MG63 (cell line): ENCODE measurements around the gene MICU2. TPM values are rescaled to one million over a fixed set of nuclear protein-coding genes. Genes with fewer than 3 reads are reported as not detected.

Experiments used
- DNase-seq: peaks from one replicate; pipeline ENCODE4 v3.0.0-alpha.2; 2020
- H3K27me3 ChIP-seq: fragments of 250-450 bp; sonication (Bioruptor Pico); 2 replicates; pipeline ENCODE4 v1.5.1; 2020; ENCODE audit warnings: mild to moderate bottlenecking, moderate library complexity
- H3K36me3 ChIP-seq: fragments of 250-450 bp; sonication (Bioruptor Pico); 2 replicates; pipeline ENCODE4 v1.5.1; 2020; ENCODE audit warnings: mild to moderate bottlenecking, moderate library complexity
- H3K4me3 ChIP-seq: fragments of 250-450 bp; sonication (Bioruptor Pico); 2 replicates; pipeline ENCODE4 v1.5.1; 2020; ENCODE audit warnings: mild to moderate bottlenecking, moderate library complexity
- H3K9me3 ChIP-seq: fragments of 250-450 bp; sonication (Bioruptor Pico); 2 replicates; pipeline ENCODE4 v1.5.1; 2020; ENCODE audit warnings: mild to moderate bottlenecking, moderate library complexity
- total RNA-seq: library from RNA; depleted of rRNA; stranded (reverse); fragments of >200 nt; shearing (Covaris generic); gene quantifications from 2 replicates; pipeline ENCODE4 v1.2.3, GENCODE V29; 2014; ENCODE audit warnings: low replicate concordance

Gene MICU2
- total RNA-seq, 1 experiment from 2014 or later: 54.6 TPM

- H3K4me3 ChIP-seq: no peak overlapping the region
- H3K27me3 ChIP-seq: no peaks in the 10 kb centered on the region
- DNase-seq: no peak
- no peaks in the 10 kb centered on the region for H3K36me3 ChIP-seq
- no peaks in the 10 kb centered on the region for H3K9me3 ChIP-seq
Observed at GRCh38 chr13:21537105-21537504, 66.9 kb downstream of the MICU2 start.

- H3K4me3 ChIP-seq: no peak overlapping the region
- DNase-seq: no peak
- H3K36me3 ChIP-seq: no peaks in the 10 kb centered on the region
- H3K27me3 ChIP-seq: no peaks in the 10 kb centered on the region
- no peaks in the 10 kb centered on the region for H3K9me3 ChIP-seq
Observed at GRCh38 chr13:21534760-21535159, 69.2 kb downstream of the MICU2 start.

- Histone ChIP-seq H3K27me3 (no peaks in the 10 kb centered on the region), H3K36me3 (no peaks in the 10 kb centered on the region), H3K4me3 (no peak overlapping the region), H3K9me3 (no peaks in the 10 kb centered on the region)
- no peak for DNase-seq
Observed at GRCh38 chr13:21531455-21531854, 72.5 kb downstream of the MICU2 start.

GRCh38 chr13:21530656-21531055, 73.3 kb downstream of the MICU2 start:
- DNase-seq: no peak
- H3K4me3 ChIP-seq: no peak overlapping the region
- H3K9me3 ChIP-seq: no peaks in the 10 kb centered on the region
- no peaks in the 10 kb centered on the region for H3K36me3 ChIP-seq
- H3K27me3 ChIP-seq: no peaks in the 10 kb centered on the region

GRCh38 chr13:21529146-21529893, 74.7 kb downstream of the MICU2 start:
- no peak overlapping the region for H3K4me3 ChIP-seq
- H3K27me3 ChIP-seq: no peaks in the 10 kb centered on the region
- no peak for DNase-seq
- no peaks in the 10 kb centered on the region for H3K36me3 ChIP-seq
- no peaks in the 10 kb centered on the region for H3K9me3 ChIP-seq

- Histone ChIP-seq H3K36me3 (no peaks in the 10 kb centered on the region), H3K27me3 (no peaks in the 10 kb centered on the region), H3K9me3 (no peaks in the 10 kb centered on the region), H3K4me3 (no peak overlapping the region)
- DNase-seq: no peak
Observed at GRCh38 chr13:21528616-21529015, 75.4 kb downstream of the MICU2 start.

GRCh38 chr13:21526707-21527540, 77.0 kb downstream of the MICU2 start:
- Histone ChIP-seq H3K36me3 (0 out of 2 replicates have a peak, but pooled peaks cover 3% of the 10 kb centered on the region), H3K9me3 (no peaks in the 10 kb centered on the region), H3K27me3 (no peaks in the 10 kb centered on the region), H3K4me3 (no peak overlapping the region)
- no peak for DNase-seq

GRCh38 chr13:21522847-21523246, 81.1 kb downstream of the MICU2 start:
- Histone ChIP-seq H3K36me3 (peaks cover 6% of the 10 kb centered on the region), H3K9me3 (no peaks in the 10 kb centered on the region), H3K4me3 (no peak overlapping the region), H3K27me3 (no peaks in the 10 kb centered on the region)
- DNase-seq: no peak

GRCh38 chr13:21522130-21522529, 81.8 kb downstream of the MICU2 start:
- DNase-seq: no peak
- H3K27me3 ChIP-seq: no peaks in the 10 kb centered on the region
- no peak overlapping the region for H3K4me3 ChIP-seq
- no peaks in the 10 kb centered on the region for H3K9me3 ChIP-seq
- peaks cover 6% of the 10 kb centered on the region for H3K36me3 ChIP-seq

- Histone ChIP-seq H3K9me3 (no peaks in the 10 kb centered on the region), H3K27me3 (no peaks in the 10 kb centered on the region), H3K4me3 (no peak overlapping the region), H3K36me3 (peaks cover 8% of the 10 kb centered on the region)
- DNase-seq: no peak
Observed at GRCh38 chr13:21518617-21519144, 85.3 kb downstream of the MICU2 start.

- H3K9me3 ChIP-seq: no peaks in the 10 kb centered on the region
- no peaks in the 10 kb centered on the region for H3K27me3 ChIP-seq
- peaks cover 8% of the 10 kb centered on the region for H3K36me3 ChIP-seq
- no peak overlapping the region for H3K4me3 ChIP-seq
- no peak for DNase-seq
Observed at GRCh38 chr13:21517576-21517975, 86.4 kb downstream of the MICU2 start.

- H3K9me3 ChIP-seq: no peaks in the 10 kb centered on the region
- no peak overlapping the region for H3K4me3 ChIP-seq
- DNase-seq: no peak
- no peaks in the 10 kb centered on the region for H3K27me3 ChIP-seq
- peaks cover 5% of the 10 kb centered on the region for H3K36me3 ChIP-seq
Observed at GRCh38 chr13:21516805-21517204, 87.2 kb downstream of the MICU2 start.

GRCh38 chr13:21511849-21512248, 92.1 kb downstream of the MICU2 start:
- DNase-seq: no peak
- Histone ChIP-seq H3K9me3 (no peaks in the 10 kb centered on the region), H3K4me3 (no peak overlapping the region), H3K27me3 (no peaks in the 10 kb centered on the region), H3K36me3 (peaks cover 7% of the 10 kb centered on the region; the same call in 1 of the 2 replicates)

GRCh38 chr13:21504379-21504778, 99.6 kb downstream of the MICU2 start:
- DNase-seq: no peak
- H3K27me3 ChIP-seq: no peaks in the 10 kb centered on the region
- 0 out of 2 replicates have a peak, but pooled peaks cover 3% of the 10 kb centered on the region for H3K36me3 ChIP-seq
- H3K9me3 ChIP-seq: no peaks in the 10 kb centered on the region
- H3K4me3 ChIP-seq: no peak overlapping the region

GRCh38 chr13:21501686-21502085, 102.3 kb downstream of the MICU2 start:
- no peak for DNase-seq
- no peaks in the 10 kb centered on the region for H3K9me3 ChIP-seq
- no peak overlapping the region for H3K4me3 ChIP-seq
- 0 out of 2 replicates have a peak, but pooled peaks cover 3% of the 10 kb centered on the region for H3K36me3 ChIP-seq
- H3K27me3 ChIP-seq: no peaks in the 10 kb centered on the region

- peaks cover 15% of the 10 kb centered on the region for H3K9me3 ChIP-seq
- no peak overlapping the region for H3K4me3 ChIP-seq
- H3K36me3 ChIP-seq: peaks cover 11% of the 10 kb centered on the region
- DNase-seq: no peak
- H3K27me3 ChIP-seq: no peaks in the 10 kb centered on the region
Observed at GRCh38 chr13:21486322-21486721, 117.6 kb downstream of the MICU2 start.

GRCh38 chr13:21483748-21484147, 120.2 kb downstream of the MICU2 start:
- no peak for DNase-seq
- no peak overlapping the region for H3K4me3 ChIP-seq
- peaks cover 13% of the 10 kb centered on the region for H3K9me3 ChIP-seq
- H3K27me3 ChIP-seq: no peaks in the 10 kb centered on the region
- H3K36me3 ChIP-seq: no peaks in the 10 kb centered on the region
